HEK293 (cell line): Measurements from ENCODE around the gene ERGIC1.
A peak's percentile ranks its signal among the peaks of the same experiment; 100 is the strongest.

Experiments
- CTCF ChIA-PET: fragments of 350-600 bp; formaldehyde crosslinking; extraction: SDS; loops from one replicate; lab custom pipeline; 2021; ENCODE audit warnings: antibody characterized with exemption; lab: Yijun Ruan, JAX
- POLR2A ChIA-PET: fragments of 300-600 bp; formaldehyde crosslinking; extraction: SDS; loops from one replicate; lab custom pipeline; 2020; ENCODE audit warnings: antibody characterized with exemption, inconsistent platforms; lab: Yijun Ruan, JAX
- H3K27ac ChIP-seq: fragments of 200-500 bp; sonication (Bioruptor generic); 2 replicates; pipeline ENCODE4 v1.5.1; 2014; ENCODE audit warnings: low read depth, low read length, control low read depth, inconsistent platforms; ENCODE audit errors: extremely low read depth
- H3K36me3 ChIP-seq, 2 experiments: fragments of 200-500 bp in 1 of 2; sonication (Bioruptor generic) in 1 of 2; 1 replicate in 1 of 2; 2 replicates in 1 of 2; pipeline ENCODE4 v1.5.1; 2014 to 2017; ENCODE audit warnings: inconsistent platforms in 2 of 2, low read length in 2 of 2; ENCODE audit not compliant: control insufficient read depth in 2 of 2, insufficient read depth in 1 of 2
- H3K4me1 ChIP-seq: fragments of 200-500 bp; sonication (Bioruptor generic); 2 replicates; pipeline ENCODE4 v1.5.1; 2014; ENCODE audit warnings: mild to moderate bottlenecking, low read length, inconsistent platforms; ENCODE audit not compliant: control insufficient read depth, insufficient read depth
- H3K4me3 ChIP-seq: 2 replicates; pipeline ENCODE4 v1.5.1; 2011; ENCODE audit warnings: low read depth, mild to moderate bottlenecking, control low read depth, low read length, moderate library complexity
- H3K9me3 ChIP-seq: fragments of 200-500 bp; sonication (Bioruptor generic); 2 replicates; pipeline ENCODE4 v1.5.1; 2014; ENCODE audit warnings: low read depth, low read length, inconsistent platforms; ENCODE audit not compliant: control insufficient read depth, insufficient read depth
- GLI2 ChIP-seq: fragments of 450-650 bp; formaldehyde crosslinking; IDR thresholded peaks from 2 replicates; pipeline ENCODE4; 2017; ENCODE audit warnings: missing biosample characterization, missing genetic modification characterization, low read depth, borderline replicate concordance
- GLI4 ChIP-seq: fragments of 450-650 bp; formaldehyde crosslinking; IDR thresholded peaks from 2 replicates; pipeline ENCODE4 v1.5.1; 2016; ENCODE audit warnings: missing biosample characterization, missing genetic modification characterization
- KLF9 ChIP-seq: fragments of 450-650 bp; formaldehyde crosslinking; IDR thresholded peaks from 2 replicates; pipeline ENCODE4 v1.5.1; 2016; ENCODE audit warnings: missing biosample characterization, missing genetic modification characterization, low read depth
- OVOL3 ChIP-seq: fragments of 450-650 bp; formaldehyde crosslinking; IDR thresholded peaks from 2 replicates; pipeline ENCODE4 v1.5.1; 2016; ENCODE audit warnings: missing biosample characterization, missing genetic modification characterization
- SCRT1 ChIP-seq: fragments of 450-650 bp; formaldehyde crosslinking; IDR thresholded peaks from 2 replicates; pipeline ENCODE4 v1.5.1; 2016; ENCODE audit warnings: missing biosample characterization, missing genetic modification characterization, borderline replicate concordance
- TRIM28 ChIP-seq: IDR thresholded peaks from 2 replicates; pipeline ENCODE4 v1.6.1; 2011; ENCODE audit warnings: low read length, control low read depth, borderline replicate concordance
- WT1 ChIP-seq: fragments of 450-650 bp; formaldehyde crosslinking; IDR thresholded peaks from 2 replicates; pipeline ENCODE4 v1.5.1; 2016; ENCODE audit warnings: missing biosample characterization, missing genetic modification characterization
- YY1 ChIP-seq: fragments of 450-650 bp; formaldehyde crosslinking; IDR thresholded peaks from 2 replicates; pipeline ENCODE4 v1.5.1; 2018; ENCODE audit warnings: missing biosample characterization, missing genetic modification characterization
- ZBTB17 ChIP-seq: fragments of 450-650 bp; formaldehyde crosslinking; IDR thresholded peaks from 2 replicates; pipeline ENCODE4 v1.5.1; 2016; ENCODE audit warnings: missing biosample characterization, missing genetic modification characterization
- ZBTB8A ChIP-seq: fragments of 450-650 bp; formaldehyde crosslinking; IDR thresholded peaks from 2 replicates; pipeline ENCODE4 v1.5.1; 2016; ENCODE audit warnings: missing biosample characterization, missing genetic modification characterization
- ZFHX2 ChIP-seq: fragments of 450-650 bp; formaldehyde crosslinking; conservative IDR thresholded peaks from 2 replicates; pipeline ENCODE4 v1.5.1; 2016; ENCODE audit warnings: missing biosample characterization, missing genetic modification characterization
- ZNF10 ChIP-seq: fragments of 450-650 bp; formaldehyde crosslinking; IDR thresholded peaks from 2 replicates; pipeline ENCODE4 v1.5.1; 2017; ENCODE audit warnings: missing biosample characterization, missing genetic modification characterization
- ZNF133 ChIP-seq: fragments of 450-650 bp; formaldehyde crosslinking; IDR thresholded peaks from 2 replicates; pipeline ENCODE4 v1.5.1; 2016; ENCODE audit warnings: missing biosample characterization, missing genetic modification characterization
- ZNF140 ChIP-seq: fragments of 450-650 bp; formaldehyde crosslinking; IDR thresholded peaks from 2 replicates; pipeline ENCODE4 v1.5.1; 2016; ENCODE audit warnings: missing biosample characterization, missing genetic modification characterization
- ZNF266 ChIP-seq: fragments of 450-650 bp; formaldehyde crosslinking; IDR thresholded peaks from 2 replicates; pipeline ENCODE4 v1.5.1; 2016; ENCODE audit warnings: missing biosample characterization, missing genetic modification characterization, low read depth
- ZNF311 ChIP-seq: fragments of 450-650 bp; formaldehyde crosslinking; IDR thresholded peaks from 2 replicates; pipeline ENCODE4 v1.5.1; 2017; ENCODE audit warnings: missing biosample characterization, missing genetic modification characterization, borderline replicate concordance
- ZNF324 ChIP-seq: fragments of 450-650 bp; formaldehyde crosslinking; IDR thresholded peaks from 2 replicates; pipeline ENCODE4 v1.5.1; 2016; ENCODE audit warnings: missing biosample characterization, missing genetic modification characterization
- ZNF404 ChIP-seq: fragments of 450-650 bp; formaldehyde crosslinking; IDR thresholded peaks from 2 replicates; pipeline ENCODE4 v1.5.1; 2017; ENCODE audit warnings: missing biosample characterization, missing genetic modification characterization
- ZNF426 ChIP-seq: fragments of 450-650 bp; formaldehyde crosslinking; IDR thresholded peaks from 2 replicates; pipeline ENCODE4 v1.5.1; 2017; ENCODE audit warnings: missing biosample characterization, missing genetic modification characterization, mild to moderate bottlenecking, inconsistent platforms, moderate library complexity
- ZNF549 ChIP-seq: fragments of 450-650 bp; IDR thresholded peaks from 2 replicates; pipeline ENCODE4 v1.5.1; 2018; ENCODE audit warnings: missing biosample characterization, missing genetic modification characterization, mild to moderate bottlenecking, inconsistent platforms, moderate library complexity
- ZNF561 ChIP-seq: fragments of 450-650 bp; IDR thresholded peaks from 2 replicates; pipeline ENCODE4 v1.5.1; 2018; ENCODE audit warnings: missing biosample characterization, missing genetic modification characterization, borderline replicate concordance
- ZNF600 ChIP-seq: fragments of 450-650 bp; formaldehyde crosslinking; IDR thresholded peaks from 2 replicates; pipeline ENCODE4 v1.5.1; 2016; ENCODE audit warnings: missing biosample characterization, missing genetic modification characterization
- ZNF664 ChIP-seq: fragments of 450-650 bp; formaldehyde crosslinking; IDR thresholded peaks from 2 replicates; pipeline ENCODE4 v1.5.1; 2016; ENCODE audit warnings: missing biosample characterization, missing genetic modification characterization
- TF ChIP-seq, protein P1 (sequence below): fragments of 450-650 bp; formaldehyde crosslinking; IDR thresholded peaks from 2 replicates; pipeline ENCODE4 v1.5.1; 2016; ENCODE audit warnings: missing biosample characterization, missing genetic modification characterization
- TF ChIP-seq, protein P2 (sequence below): fragments of 450-650 bp; formaldehyde crosslinking; IDR thresholded peaks from 2 replicates; pipeline ENCODE4 v1.5.1; 2016; ENCODE audit warnings: missing biosample characterization, missing genetic modification characterization
- TF ChIP-seq, protein P3 (sequence below): fragments of 450-650 bp; formaldehyde crosslinking; IDR thresholded peaks from 2 replicates; pipeline ENCODE4 v1.5.1; 2017; ENCODE audit warnings: missing biosample characterization, missing genetic modification characterization
- TF ChIP-seq, protein P4 (sequence below): fragments of 450-650 bp; formaldehyde crosslinking; IDR thresholded peaks from 2 replicates; pipeline ENCODE4 v1.5.1; 2016; ENCODE audit warnings: missing biosample characterization, missing genetic modification characterization
- TF ChIP-seq, protein P5 (sequence below): fragments of 450-650 bp; formaldehyde crosslinking; optimal IDR thresholded peaks from 2 replicates; pipeline ENCODE3; 2016; ENCODE audit warnings: missing biosample characterization, mild to moderate bottlenecking, missing genetic modification characterization

The ERGIC1 gene

GRCh38 chr5:172958331-172959046 lies 124.4 kb downstream of the ERGIC1 start:
- H3K4me1 ChIP-seq, result peaks cover 2% of the 10 kb centered on the region; the same call in 1 of the 2 replicates
- peak overlapping the region; percentile 62 for H3K4me3 ChIP-seq
- ChIA-PET POLR2A (interaction anchor here (0.6 to 1.7 kb wide), 12 partner anchors 11 to 242 kb away, joined by 3 to 9 read pairs (median 4); partner anchors contain the start of genes ATP6V0E1 and DUSP1), CTCF (interaction anchor here (0.6 to 1.4 kb wide), 6 partner anchors 16 to 370 kb away, joined by 3 to 4 read pairs (median 3); partner anchors contain the start of gene STC2)
- no peak overlapping the region for H3K27ac ChIP-seq
- no peaks in the 10 kb centered on the region for H3K9me3 ChIP-seq
- H3K36me3 ChIP-seq, result peaks cover 7 to 25% of the 10 kb centered on the region in 2 experiments; a peak in 2 of 3 replicates
- TF ChIP-seq GLI2 (tag by site-specific recombination) (no peak), TRIM28 (no peak), SCRT1 (tag by site-specific recombination) (peak; percentile 86), OVOL3 (no peak), ZNF133 (tag by site-specific recombination) (no peak), ZNF404 (tag by site-specific recombination) (no peak), ZNF324 (tag by site-specific recombination) (no peak), ZNF664 (tag by site-specific recombination) (no peak), ZNF10 (tag by site-specific recombination) (no peak), ZNF549 (no peak), ZBTB17 (tag by site-specific recombination) (no peak), ZNF311 (tag by site-specific recombination) (no peak), WT1 (0 out of 2 replicates have a peak, but pooled peaks have one; percentile 10), GLI4 (no peak), ZNF140 (tag by site-specific recombination) (no peak), ZNF426 (tag by site-specific recombination) (no peak), KLF9 (peak; percentile 94), ZNF600 (tag by site-specific recombination) (no peak), YY1 (tag by site-specific recombination) (no peak), ZNF266 (no peak), ZBTB8A (tag by site-specific recombination) (peak; percentile 82), ZFHX2 (peak; percentile 51), ZNF561 (tag by site-specific recombination) (no peak)
- TF ChIP-seq, protein P1, sequence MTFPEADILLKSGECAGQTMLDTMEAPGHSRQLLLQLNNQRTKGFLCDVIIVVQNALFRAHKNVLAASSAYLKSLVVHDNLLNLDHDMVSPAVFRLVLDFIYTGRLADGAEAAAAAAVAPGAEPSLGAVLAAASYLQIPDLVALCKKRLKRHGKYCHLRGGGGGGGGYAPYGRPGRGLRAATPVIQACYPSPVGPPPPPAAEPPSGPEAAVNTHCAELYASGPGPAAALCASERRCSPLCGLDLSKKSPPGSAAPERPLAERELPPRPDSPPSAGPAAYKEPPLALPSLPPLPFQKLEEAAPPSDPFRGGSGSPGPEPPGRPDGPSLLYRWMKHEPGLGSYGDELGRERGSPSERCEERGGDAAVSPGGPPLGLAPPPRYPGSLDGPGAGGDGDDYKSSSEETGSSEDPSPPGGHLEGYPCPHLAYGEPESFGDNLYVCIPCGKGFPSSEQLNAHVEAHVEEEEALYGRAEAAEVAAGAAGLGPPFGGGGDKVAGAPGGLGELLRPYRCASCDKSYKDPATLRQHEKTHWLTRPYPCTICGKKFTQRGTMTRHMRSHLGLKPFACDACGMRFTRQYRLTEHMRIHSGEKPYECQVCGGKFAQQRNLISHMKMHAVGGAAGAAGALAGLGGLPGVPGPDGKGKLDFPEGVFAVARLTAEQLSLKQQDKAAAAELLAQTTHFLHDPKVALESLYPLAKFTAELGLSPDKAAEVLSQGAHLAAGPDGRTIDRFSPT (tag by site-specific recombination), result peak; percentile 79
- TF ChIP-seq, protein P2, sequence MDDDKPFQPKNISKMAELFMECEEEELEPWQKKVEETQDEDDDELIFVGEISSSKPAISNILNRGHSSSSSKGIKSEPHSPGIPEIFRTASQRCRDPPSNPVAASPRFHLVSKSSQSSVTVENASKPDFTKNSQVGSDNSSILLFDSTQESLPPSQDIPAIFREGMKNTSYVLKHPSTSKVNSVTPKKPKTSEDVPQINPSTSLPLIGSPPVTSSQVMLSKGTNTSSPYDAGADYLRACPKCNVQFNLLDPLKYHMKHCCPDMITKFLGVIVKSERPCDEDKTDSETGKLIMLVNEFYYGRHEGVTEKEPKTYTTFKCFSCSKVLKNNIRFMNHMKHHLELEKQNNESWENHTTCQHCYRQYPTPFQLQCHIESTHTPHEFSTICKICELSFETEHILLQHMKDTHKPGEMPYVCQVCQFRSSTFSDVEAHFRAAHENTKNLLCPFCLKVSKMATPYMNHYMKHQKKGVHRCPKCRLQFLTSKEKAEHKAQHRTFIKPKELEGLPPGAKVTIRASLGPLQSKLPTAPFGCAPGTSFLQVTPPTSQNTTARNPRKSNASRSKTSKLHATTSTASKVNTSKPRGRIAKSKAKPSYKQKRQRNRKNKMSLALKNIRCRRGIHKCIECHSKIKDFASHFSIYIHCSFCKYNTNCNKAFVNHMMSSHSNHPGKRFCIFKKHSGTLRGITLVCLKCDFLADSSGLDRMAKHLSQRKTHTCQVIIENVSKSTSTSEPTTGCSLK, result no peak
- TF ChIP-seq, protein P3, sequence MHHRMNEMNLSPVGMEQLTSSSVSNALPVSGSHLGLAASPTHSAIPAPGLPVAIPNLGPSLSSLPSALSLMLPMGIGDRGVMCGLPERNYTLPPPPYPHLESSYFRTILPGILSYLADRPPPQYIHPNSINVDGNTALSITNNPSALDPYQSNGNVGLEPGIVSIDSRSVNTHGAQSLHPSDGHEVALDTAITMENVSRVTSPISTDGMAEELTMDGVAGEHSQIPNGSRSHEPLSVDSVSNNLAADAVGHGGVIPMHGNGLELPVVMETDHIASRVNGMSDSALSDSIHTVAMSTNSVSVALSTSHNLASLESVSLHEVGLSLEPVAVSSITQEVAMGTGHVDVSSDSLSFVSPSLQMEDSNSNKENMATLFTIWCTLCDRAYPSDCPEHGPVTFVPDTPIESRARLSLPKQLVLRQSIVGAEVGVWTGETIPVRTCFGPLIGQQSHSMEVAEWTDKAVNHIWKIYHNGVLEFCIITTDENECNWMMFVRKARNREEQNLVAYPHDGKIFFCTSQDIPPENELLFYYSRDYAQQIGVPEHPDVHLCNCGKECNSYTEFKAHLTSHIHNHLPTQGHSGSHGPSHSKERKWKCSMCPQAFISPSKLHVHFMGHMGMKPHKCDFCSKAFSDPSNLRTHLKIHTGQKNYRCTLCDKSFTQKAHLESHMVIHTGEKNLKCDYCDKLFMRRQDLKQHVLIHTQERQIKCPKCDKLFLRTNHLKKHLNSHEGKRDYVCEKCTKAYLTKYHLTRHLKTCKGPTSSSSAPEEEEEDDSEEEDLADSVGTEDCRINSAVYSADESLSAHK (tag by site-specific recombination), result no peak
- TF ChIP-seq, protein P4, sequence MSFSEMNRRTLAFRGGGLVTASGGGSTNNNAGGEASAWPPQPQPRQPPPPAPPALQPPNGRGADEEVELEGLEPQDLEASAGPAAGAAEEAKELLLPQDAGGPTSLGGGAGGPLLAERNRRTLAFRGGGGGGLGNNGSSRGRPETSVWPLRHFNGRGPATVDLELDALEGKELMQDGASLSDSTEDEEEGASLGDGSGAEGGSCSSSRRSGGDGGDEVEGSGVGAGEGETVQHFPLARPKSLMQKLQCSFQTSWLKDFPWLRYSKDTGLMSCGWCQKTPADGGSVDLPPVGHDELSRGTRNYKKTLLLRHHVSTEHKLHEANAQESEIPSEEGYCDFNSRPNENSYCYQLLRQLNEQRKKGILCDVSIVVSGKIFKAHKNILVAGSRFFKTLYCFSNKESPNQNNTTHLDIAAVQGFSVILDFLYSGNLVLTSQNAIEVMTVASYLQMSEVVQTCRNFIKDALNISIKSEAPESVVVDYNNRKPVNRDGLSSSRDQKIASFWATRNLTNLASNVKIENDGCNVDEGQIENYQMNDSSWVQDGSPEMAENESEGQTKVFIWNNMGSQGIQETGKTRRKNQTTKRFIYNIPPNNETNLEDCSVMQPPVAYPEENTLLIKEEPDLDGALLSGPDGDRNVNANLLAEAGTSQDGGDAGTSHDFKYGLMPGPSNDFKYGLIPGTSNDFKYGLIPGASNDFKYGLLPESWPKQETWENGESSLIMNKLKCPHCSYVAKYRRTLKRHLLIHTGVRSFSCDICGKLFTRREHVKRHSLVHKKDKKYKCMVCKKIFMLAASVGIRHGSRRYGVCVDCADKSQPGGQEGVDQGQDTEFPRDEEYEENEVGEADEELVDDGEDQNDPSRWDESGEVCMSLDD, result peak; percentile 27; the same call in 1 of the 2 replicates
- TF ChIP-seq, protein P5, sequence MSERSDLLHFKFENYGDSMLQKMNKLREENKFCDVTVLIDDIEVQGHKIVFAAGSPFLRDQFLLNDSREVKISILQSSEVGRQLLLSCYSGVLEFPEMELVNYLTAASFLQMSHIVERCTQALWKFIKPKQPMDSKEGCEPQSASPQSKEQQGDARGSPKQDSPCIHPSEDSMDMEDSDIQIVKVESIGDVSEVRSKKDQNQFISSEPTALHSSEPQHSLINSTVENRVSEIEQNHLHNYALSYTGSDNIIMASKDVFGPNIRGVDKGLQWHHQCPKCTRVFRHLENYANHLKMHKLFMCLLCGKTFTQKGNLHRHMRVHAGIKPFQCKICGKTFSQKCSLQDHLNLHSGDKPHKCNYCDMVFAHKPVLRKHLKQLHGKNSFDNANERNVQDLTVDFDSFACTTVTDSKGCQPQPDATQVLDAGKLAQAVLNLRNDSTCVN, result peak; percentile 61
